GM12891 (cell line): ENCODE data around the gene GHSR.

ENCODE experiments used
- POLR2A ChIP-seq: IDR thresholded peaks from 2 replicates; pipeline ENCODE4 v1.6.1; 2011; ENCODE audit warnings: low read depth, low read length, control low read depth
- POLR2AphosphoS5 ChIP-seq: IDR thresholded peaks from 2 replicates; pipeline ENCODE4 v1.6.1; 2011; ENCODE audit warnings: low read depth, low read length, control low read depth
- POU2F2 ChIP-seq: IDR thresholded peaks from 2 replicates; pipeline ENCODE4 v1.6.1; 2011; ENCODE audit warnings: low read depth, mild to moderate bottlenecking, control low read depth, low read length, moderate library complexity
- SPI1 ChIP-seq: IDR thresholded peaks from 2 replicates; pipeline ENCODE4 v1.6.1; 2011; ENCODE audit warnings: low read depth, low read length, control low read depth
- TAF1 ChIP-seq: IDR thresholded peaks from 2 replicates; pipeline ENCODE4 v1.6.1; 2011; ENCODE audit warnings: low read depth, low read length, control low read depth

DNA sequence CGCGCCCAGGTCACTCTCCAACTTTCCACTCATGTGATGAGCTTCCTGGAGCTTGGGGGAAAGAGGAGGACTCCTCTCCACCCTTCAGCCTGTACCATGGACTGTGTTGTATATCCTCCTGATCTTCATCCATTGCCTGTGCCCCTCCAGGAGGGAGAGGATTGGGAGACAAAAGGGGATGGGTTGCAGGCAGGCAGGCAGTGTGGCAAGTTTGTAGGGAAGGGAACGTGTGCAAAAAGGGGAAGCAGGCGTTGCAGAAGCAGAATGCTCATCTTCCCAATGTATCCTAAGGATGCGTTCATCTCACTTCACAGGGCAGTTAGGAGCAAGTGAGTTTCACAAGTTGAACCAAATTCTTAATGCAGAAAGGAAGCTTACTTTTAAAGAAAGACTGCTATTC is 28.1 kb upstream of the GHSR start:
- TF ChIP-seq POLR2AphosphoS5 (no peak), POLR2A (no peak), TAF1 (no peak), SPI1 (0 out of 2 replicates have a peak, but pooled peaks have one; percentile 17), POU2F2 (no peak)
